Tibial nerve (tissue), 4 donors: ENCODE measurements around the gene ACTN1. TPM values are rescaled to one million over a fixed set of nuclear protein-coding genes. Genes with fewer than 3 reads are reported as not detected.
"Not testable (repeated sequence)": the region's sequence is repeated elsewhere in the genome, so short reads cannot be mapped to it uniquely, and the experiment has no call there.

Experiments
- DNase-seq, 2 donors: peaks; one replicate each; pipeline ENCODE4 v3.0.0-alpha.2; 2019; ENCODE audit warnings: low spot score in 2 of 2
- H3K27ac ChIP-seq, 4 donors: fragments of 200-600 bp; sonication (generic) in 3 of 4; one replicate each; pipeline ENCODE4 v1.5.1; 2017 to 2019; ENCODE audit warnings: mild to moderate bottlenecking in 1 of 4
- H3K27me3 ChIP-seq, 2 donors: fragments of 200-600 bp; sonication (generic) in 1 of 2; one replicate each; pipeline versions ENCODE4 v1.5.1 to v1.6.0; 2017 to 2019
- H3K36me3 ChIP-seq, 3 donors: fragments of 200-600 bp; sonication (generic); one replicate each; pipeline ENCODE4 v1.5.1; 2018 to 2019
- H3K4me1 ChIP-seq, 4 donors: fragments of 200-600 bp; sonication (generic) in 3 of 4; one replicate each; pipeline ENCODE4 v1.5.1; 2017 to 2019
- H3K4me3 ChIP-seq, 4 donors: fragments of 200-600 bp; sonication (generic) in 3 of 4; one replicate each; pipeline ENCODE4 v1.5.1; 2017 to 2019; ENCODE audit warnings: mild to moderate bottlenecking in 1 of 4, moderate library complexity in 1 of 4
- H3K9me3 ChIP-seq, 4 donors: fragments of 200-600 bp; sonication (generic) in 3 of 4; one replicate each; pipeline ENCODE4 v1.5.1; 2017 to 2019
- EP300 ChIP-seq, 2 donors: sonication (generic); formaldehyde crosslinking; IDR thresholded peaks; one replicate each; pipeline ENCODE4 v1.6.1; 2017; ENCODE audit warnings: antibody characterized with exemption in 2 of 2, mild to moderate bottlenecking in 1 of 2
- POLR2A ChIP-seq, 2 donors: fragments of 450-650 bp; IDR thresholded peaks; one replicate each; pipeline ENCODE4 v1.6.1; 2017; ENCODE audit warnings: antibody characterized with exemption in 2 of 2, mild to moderate bottlenecking in 2 of 2, moderate library complexity in 2 of 2
- WGBS, 2 donors: methylation state at CpG; one replicate each; pipeline ENCODE4 v1.1.5; 2018; 5-methylcytosine and 5-hydroxymethylcytosine counted together
- total RNA-seq, 4 donors: library from RNA; depleted of rRNA; stranded (reverse); fragments of >200 nt; gene quantifications; one replicate each; pipeline ENCODE4 v1.1.0, GENCODE V29; 2016
- TF ChIP-seq, protein P1 (sequence below), 5 experiments: fragments of 200-600 bp in 3 of 5; fragments of 450-650 bp in 2 of 5; sonication (generic) in 3 of 5; IDR thresholded peaks; one replicate each; pipeline ENCODE4 v1.5.1; 2016 to 2019; ENCODE audit warnings: antibody characterized with exemption in 5 of 5, mild to moderate bottlenecking in 3 of 5, moderate library complexity in 2 of 5

ACTN1 gene
- total RNA-seq, 4 donors from 2014 or later = 130 to 273 (median 152) TPM

DNA sequence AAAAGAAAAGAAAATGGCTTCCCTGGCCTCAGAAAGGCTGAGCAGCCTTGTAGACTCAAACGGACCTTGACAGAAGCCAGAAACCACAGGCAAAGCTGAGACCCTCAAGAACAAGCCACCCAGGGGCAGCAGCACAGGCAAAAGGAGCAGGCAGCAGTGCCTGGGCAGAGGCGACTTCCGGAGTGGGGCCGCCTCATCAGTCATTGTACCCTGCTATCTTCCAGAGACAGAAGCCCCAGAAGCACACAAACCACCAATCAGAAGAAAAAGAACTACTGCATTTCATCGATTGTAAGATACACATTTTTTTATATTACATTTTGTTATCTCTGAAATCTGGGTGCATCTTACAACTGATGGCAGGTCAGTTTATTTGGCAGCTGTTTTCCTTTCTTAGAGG is 128.0 kb downstream of the ACTN1 start:
- no peaks in the 10 kb centered on the region for H3K36me3 ChIP-seq
- no peaks in the 10 kb centered on the region for H3K27me3 ChIP-seq
- H3K9me3 ChIP-seq = no peaks in the 10 kb centered on the region
- H3K4me1 ChIP-seq = no peaks in the 10 kb centered on the region
- no peak for DNase-seq
- H3K27ac ChIP-seq = no peak overlapping the region
- TF ChIP-seq EP300 (IDR thresholded peaks at IDR 0.05) = no peak
- TF ChIP-seq POLR2A (IDR thresholded peaks at IDR 0.05) = no peak
- TF ChIP-seq, protein P1, sequence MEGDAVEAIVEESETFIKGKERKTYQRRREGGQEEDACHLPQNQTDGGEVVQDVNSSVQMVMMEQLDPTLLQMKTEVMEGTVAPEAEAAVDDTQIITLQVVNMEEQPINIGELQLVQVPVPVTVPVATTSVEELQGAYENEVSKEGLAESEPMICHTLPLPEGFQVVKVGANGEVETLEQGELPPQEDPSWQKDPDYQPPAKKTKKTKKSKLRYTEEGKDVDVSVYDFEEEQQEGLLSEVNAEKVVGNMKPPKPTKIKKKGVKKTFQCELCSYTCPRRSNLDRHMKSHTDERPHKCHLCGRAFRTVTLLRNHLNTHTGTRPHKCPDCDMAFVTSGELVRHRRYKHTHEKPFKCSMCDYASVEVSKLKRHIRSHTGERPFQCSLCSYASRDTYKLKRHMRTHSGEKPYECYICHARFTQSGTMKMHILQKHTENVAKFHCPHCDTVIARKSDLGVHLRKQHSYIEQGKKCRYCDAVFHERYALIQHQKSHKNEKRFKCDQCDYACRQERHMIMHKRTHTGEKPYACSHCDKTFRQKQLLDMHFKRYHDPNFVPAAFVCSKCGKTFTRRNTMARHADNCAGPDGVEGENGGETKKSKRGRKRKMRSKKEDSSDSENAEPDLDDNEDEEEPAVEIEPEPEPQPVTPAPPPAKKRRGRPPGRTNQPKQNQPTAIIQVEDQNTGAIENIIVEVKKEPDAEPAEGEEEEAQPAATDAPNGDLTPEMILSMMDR (IDR thresholded peaks at IDR 0.05) = no peak
- H3K4me3 ChIP-seq = no peak overlapping the region
- WGBS, 2 donors = 83 to 85% methylated on average over 5 of the region's 5 CpGs

- no peak overlapping the region for H3K4me3 ChIP-seq
- no peaks in the 10 kb centered on the region for H3K27me3 ChIP-seq
- no peaks in the 10 kb centered on the region for H3K9me3 ChIP-seq
- no peaks in the 10 kb centered on the region for H3K36me3 ChIP-seq
- no peaks in the 10 kb centered on the region for H3K4me1 ChIP-seq
- 78 to 90% methylated on average over 3 of the region's 3 CpGs for WGBS, 2 donors
- no peak overlapping the region for H3K27ac ChIP-seq
- DNase-seq = no peak
- TF ChIP-seq, protein P1 (IDR thresholded peaks at IDR 0.05) = no peak
Measured at GRCh38 chr14:68849416-68849815, 129.7 kb downstream of the ACTN1 start.

- peaks cover 0 to 11% (median 0%) of the 10 kb centered on the region in 4 donors for H3K4me1 ChIP-seq
- WGBS, 2 donors = 83 to 94% methylated on average over 1 of the region's 1 CpG
- H3K9me3 ChIP-seq = no peaks in the 10 kb centered on the region
- no peak overlapping the region for H3K27ac ChIP-seq
- H3K27me3 ChIP-seq = no peaks in the 10 kb centered on the region
- H3K36me3 ChIP-seq = no peaks in the 10 kb centered on the region
- H3K4me3 ChIP-seq = no peak overlapping the region
- no peak for TF ChIP-seq POLR2A (IDR thresholded peaks at IDR 0.05)
- no peak for DNase-seq
Measured at GRCh38 chr14:68848253-68848652, 130.8 kb downstream of the ACTN1 start.

DNA sequence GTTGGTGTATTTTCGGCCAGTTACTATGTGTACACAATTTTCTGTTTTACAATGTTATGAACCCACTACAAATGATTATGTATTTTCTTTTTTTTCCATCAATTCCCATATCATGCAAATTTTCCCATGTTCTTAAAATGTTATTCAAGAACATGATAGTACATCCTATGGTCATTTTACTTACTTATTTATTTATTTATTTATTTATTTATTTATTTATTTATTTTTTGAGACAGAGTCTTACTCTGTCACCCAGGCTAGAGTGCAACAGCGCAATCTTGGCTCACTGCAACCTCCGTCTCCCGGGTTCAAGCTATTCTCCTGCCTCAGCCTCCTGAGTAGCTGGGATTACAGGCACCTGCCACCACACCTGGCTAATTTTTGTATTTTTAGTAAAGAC is 131.5 kb downstream of the ACTN1 start:
- peaks cover 0 to 13% (median 0%) of the 10 kb centered on the region in 4 donors for H3K4me1 ChIP-seq
- H3K27ac ChIP-seq, H3K9me3 ChIP-seq, H3K36me3 ChIP-seq, H3K27me3 ChIP-seq, DNase-seq, H3K4me3 ChIP-seq: not testable (repeated sequence)
- WGBS, 2 donors = 89 to 97% methylated on average over 4 of the region's 4 CpGs

- Histone ChIP-seq H3K36me3 (no peaks in the 10 kb centered on the region), H3K9me3 (no peaks in the 10 kb centered on the region), H3K27me3 (no peaks in the 10 kb centered on the region), H3K4me1 (peaks cover 0 to 15% (median 0%) of the 10 kb centered on the region in 4 donors), H3K4me3 (no peak overlapping the region), H3K27ac (no peak overlapping the region)
- TF ChIP-seq, protein P1 (IDR thresholded peaks at IDR 0.05) = no peak
- WGBS, 2 donors = 81 to 83% methylated on average over 3 of the region's 3 CpGs
- no peak for DNase-seq
Measured at GRCh38 chr14:68846466-68846865, 132.6 kb downstream of the ACTN1 start.

DNA sequence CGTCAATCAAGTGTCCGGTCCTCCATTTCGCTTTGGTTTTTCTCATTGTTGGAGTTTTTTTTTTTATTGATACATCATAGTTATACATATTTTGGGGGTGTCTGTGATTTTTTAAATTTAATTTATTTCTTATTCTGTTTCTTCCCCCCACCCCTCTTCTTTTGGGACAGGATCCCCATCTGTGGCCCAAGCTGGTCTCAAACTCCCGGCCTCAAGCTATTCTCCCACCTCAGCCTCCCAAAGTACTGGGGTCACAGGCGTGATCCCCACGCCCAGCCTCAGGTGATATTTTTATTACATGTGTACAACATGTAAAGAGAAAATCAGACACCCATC is 134.9 kb downstream of the ACTN1 start:
- TF ChIP-seq EP300 (IDR thresholded peaks at IDR 0.05) (no peak), POLR2A (IDR thresholded peaks at IDR 0.05) (no peak)
- TF ChIP-seq, protein P1 (IDR thresholded peaks at IDR 0.05) = no peak
- no peak for DNase-seq
- H3K4me3 ChIP-seq = peak overlapping the region in 2 of 4 donors; percentile 31 to 38
- no peak overlapping the region for H3K27ac ChIP-seq
- H3K9me3 ChIP-seq = no peaks in the 10 kb centered on the region
- peaks cover 0 to 21% (median 0%) of the 10 kb centered on the region in 4 donors for H3K4me1 ChIP-seq
- 27 to 30% methylated on average over 6 of the region's 6 CpGs for WGBS, 2 donors
- no peaks in the 10 kb centered on the region for H3K27me3 ChIP-seq
- H3K36me3 ChIP-seq = no peaks in the 10 kb centered on the region
